Measurements from ENCODE around the gene ARPIN.
"Not testable (repeated sequence)": the region's sequence is repeated elsewhere in the genome, so short reads cannot be mapped to it uniquely, and the experiment has no call there.

The ARPIN gene

GRCh38 chr15:89912674-89913396, at the start of gene ARPIN:
TSS of gene ARPIN (minus strand) at chr15:89912952. CDS start at chr15:89912835, 117 bp downstream.
- peak; percentile 73 for DNase-seq

GRCh38 chr15:89958107-89958805, 45.5 kb upstream of the ARPIN start:
- DNase-seq: no peak

GRCh38 chr15:89955449-89955998, 42.8 kb upstream of the ARPIN start:
- not testable (repeated sequence) for DNase-seq

DNA sequence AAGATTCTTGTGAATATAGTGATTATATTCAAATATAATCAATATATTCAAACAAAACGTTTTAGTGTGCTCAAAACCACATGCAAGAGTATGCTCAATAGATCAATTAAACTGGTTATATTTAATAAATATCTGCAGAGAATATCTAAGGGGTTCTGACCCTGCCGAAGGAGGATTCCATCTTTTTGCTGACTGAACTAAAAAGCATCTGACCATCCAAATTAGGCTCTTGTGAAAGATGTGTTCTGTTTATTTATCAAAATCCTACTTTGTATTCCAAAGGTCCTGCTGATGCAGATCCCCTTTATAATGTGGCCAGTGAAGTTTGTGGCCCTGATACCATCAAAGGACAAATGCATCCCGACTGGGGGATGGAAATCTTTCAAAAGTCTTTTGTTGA, 41.8 kb upstream of the ARPIN start:
- DNase-seq: no peak

- no peak for DNase-seq
Observed at GRCh38 chr15:89948796-89949195, 36.0 kb upstream of the ARPIN start.

GRCh38 chr15:89947385-89947784, 34.6 kb upstream of the ARPIN start:
- DNase-seq: no peak

DNA sequence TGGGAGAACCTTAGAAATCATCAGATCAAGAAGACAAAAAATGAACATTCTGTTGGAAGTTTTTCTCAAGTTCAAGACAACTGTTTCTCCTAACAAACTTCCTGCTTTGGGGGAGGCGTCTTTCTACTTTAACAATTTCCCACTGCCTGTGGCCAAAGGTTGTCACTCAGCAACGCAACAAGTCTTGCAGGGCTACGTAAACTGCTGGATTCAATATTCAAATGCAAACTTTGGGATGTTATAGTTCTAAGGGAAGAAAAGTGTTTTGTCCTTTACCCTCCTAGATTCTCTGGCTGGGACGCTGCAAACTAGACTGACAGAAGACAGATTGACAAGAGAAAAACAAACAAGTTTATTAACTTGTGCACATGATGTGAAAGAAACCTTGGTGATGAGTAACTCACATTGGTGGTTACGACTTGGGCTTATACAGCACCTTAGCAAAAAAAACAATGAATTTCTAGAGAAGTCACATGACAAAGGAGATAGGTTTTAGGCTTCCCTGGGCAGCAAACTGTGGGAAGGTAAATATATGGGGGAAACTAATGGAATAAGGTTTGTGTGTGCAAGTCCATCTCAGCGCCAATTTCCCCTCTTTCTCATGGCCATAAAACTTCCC, 34.0 kb upstream of the ARPIN start:
- no peak for DNase-seq

DNA sequence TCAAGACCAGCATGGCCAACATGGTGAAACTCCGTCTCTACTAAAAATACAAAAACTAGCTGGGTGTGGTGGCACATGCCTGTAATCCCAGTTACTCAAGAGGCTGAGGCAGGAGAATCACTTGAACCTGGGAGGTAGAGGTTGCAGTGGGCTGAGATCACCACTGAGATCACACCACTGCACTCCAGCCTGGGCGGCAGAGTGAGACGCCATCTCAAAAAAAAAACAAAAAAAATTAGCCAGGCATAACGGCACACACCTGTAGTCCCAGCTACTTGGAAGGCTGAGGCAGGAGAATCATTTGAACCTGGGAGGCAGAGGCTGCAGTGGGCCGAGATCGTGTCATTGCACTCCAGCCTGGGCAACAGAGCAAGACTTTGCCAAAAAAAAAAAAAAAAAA, 31.0 kb upstream of the ARPIN start:
- DNase-seq: not testable (repeated sequence)

GRCh38 chr15:89939910-89940309, 27.2 kb upstream of the ARPIN start:
- DNase-seq: no peak

DNA sequence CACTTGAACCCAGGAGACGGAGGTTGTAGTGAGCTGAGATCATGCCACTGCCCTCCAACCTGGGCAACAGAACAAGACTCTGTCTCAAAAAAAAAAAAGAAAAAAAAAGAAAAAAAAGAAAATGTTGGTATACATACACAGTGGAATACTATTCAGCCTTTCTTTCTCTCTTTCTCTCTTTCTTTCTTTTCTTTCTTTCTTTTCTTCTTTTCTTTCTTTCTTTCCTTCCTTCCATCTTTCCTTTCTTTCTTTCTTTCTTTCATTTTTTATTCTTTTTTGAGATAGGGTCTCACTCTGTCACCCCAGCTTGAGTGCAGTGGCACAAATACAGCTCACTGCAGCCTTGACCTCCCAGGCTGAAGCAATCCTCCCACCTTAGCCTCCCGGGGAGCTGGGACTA, 26.6 kb upstream of the ARPIN start:
- DNase-seq: not testable (repeated sequence)

- no peak for DNase-seq
Observed at GRCh38 chr15:89937365-89938350, 24.9 kb upstream of the ARPIN start.

DNA sequence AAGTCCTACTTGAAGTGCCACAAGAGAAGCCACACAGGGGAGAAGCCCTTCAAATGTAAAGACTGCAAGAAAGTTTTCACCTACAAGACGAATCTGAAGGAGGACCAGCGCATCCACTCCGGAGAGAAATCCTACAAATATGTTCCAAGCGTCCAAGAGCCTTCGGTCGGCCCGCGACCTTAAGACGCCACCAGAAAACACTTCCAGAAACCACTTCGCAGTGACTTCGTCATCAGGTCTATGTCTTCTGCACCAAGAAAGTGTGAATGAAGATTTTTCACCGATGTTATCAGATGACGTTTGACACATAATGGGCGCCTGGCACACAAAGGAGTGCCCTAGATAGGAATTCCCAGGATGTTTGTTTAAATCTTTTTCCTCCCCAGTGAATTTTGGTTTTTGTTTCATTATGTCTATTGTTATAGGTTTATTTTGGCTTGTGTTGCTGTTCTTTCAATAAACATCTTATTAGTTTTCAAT, 24.1 kb upstream of the ARPIN start:
- no peak for DNase-seq

DNA sequence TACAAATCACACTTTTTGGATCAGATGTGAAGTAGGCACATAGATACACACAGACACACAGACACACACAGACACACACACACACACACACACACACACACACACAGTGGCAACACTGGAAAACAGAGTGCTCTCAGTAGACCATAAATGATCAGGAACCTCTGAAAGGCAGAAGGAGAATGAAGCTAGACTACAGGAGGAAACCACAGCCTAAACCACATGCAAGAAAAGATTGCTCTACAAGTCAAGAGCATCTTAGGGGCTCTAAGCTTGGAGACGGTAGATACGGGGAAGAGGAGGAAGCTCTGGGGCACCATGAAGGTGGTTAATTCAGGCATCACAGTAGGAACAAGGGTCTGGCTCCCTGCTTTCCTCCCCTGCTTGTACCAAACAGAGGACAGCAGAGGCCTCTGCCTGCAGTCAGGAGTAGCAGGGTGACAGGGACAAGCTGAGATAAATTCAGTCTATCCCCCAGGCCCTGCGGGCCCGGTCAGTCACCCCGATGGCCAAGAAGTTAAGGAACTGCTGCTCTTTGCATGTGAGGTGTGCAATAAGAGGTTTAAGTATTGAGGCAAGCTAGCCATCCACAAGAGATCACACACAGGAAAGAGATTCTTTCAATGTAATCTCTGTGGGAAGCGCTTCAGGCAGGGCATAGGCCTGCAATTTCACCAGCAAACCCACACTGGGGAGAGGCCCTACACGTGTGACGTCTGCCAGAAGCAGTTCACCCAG, 23.5 kb upstream of the ARPIN start:
- DNase-seq: no peak

DNA sequence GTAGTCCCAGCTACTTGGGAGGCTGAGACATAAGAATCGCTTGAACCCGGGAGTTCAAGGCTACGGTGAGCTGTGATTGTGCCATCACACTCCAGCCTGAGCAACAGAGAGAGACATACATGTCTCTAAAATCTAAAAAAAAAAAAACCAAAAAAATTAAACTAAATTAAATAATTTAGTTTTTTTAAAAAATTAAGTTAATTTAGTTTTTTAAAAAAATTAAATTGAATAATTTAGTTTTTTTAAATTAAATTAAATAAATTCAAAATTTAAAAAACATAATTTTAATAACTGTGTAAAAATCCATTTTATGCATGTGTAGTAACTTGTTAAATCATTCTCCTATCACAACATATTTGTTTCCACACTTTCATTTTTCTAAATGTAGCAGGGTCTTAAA, 20.1 kb upstream of the ARPIN start:
- no peak for DNase-seq

DNA sequence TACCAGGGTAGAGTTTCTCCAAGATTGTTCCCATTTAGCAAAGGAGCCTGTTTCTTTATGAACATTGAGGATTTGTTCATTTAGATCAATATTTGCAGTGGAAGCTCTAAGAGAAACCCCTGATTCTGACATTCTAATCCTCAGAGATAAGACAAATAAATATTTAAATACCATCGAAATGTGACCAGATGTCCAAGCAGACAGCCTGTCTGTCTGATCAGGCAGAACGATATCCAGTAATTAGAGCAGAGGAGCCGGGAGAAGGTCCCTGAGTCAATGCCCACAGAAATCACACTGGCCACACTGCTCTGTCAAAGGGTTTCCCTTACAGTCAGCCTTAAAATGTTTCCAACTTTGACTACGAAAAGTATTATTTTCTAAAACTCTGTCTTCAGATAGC, 15.7 kb upstream of the ARPIN start:
- DNase-seq: no peak

DNA sequence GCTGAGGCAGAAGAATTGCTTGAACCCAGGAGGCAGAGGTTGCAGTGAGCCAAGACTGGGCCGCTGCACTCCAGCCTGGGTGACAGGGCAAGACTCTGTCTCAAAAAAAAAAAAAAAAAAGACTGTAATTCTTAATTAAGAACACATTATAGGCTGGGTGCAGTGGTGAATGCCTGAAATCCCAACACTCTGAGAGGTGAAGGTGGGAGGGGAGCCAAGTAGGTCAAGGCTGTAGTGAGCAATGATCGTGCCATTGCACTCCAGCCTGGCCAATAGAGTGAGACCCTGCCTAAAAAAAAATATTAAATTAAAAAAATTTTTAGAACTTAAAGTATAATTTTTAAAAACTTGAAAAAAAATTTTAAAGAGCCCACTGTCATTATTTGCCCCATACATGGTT, 13.4 kb upstream of the ARPIN start:
- DNase-seq: no peak

- DNase-seq: no peak
Observed at GRCh38 chr15:89917442-89918101, 4.8 kb upstream of the ARPIN start.

DNA sequence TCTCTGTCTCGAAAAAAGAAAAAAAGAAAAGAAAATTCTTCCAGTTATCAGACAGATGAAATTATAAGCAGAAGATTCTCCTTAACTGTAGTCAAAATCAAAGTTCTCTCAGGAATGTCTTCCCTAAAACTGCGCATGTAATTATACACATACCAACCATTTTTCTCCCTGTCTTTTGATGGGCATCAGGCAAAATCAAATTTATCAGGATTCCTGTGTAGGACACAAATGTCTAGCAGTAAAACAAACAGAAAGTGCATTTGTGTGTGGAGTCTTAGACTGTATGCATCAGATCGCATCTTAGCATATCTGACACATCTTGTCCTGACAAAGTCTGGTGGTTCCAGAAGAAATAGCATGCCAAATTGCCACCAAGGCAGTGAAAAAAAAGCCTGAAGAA, 3.9 kb upstream of the ARPIN start:
- DNase-seq: no peak

DNA sequence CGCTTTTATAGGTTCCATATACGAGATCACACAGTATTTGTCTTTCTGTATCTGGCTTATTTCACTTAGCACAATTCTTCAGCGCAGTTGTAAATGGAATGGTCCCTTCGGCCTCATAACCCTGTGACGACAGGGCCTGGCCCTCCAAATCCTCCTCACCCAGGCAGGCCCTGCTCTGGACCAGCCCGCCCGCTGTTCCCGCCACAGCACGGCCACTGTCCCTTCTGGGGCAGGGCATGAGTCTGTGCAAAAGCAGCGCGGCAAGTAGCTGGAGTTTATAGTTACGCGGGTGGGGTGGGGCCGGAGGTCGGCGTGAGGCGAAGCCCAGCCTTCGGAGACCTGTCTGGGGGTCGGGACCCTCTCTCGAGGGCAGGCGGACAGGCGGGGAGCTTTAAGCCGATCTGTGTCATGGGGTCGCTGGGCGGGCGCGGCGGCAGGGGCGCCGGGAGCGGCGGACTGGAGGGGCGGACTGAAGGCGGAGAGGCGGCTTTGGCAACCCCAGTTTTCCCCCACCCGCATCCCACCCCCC, 543 bp downstream of the ARPIN start:
- peak; percentile 48 for DNase-seq

DNA sequence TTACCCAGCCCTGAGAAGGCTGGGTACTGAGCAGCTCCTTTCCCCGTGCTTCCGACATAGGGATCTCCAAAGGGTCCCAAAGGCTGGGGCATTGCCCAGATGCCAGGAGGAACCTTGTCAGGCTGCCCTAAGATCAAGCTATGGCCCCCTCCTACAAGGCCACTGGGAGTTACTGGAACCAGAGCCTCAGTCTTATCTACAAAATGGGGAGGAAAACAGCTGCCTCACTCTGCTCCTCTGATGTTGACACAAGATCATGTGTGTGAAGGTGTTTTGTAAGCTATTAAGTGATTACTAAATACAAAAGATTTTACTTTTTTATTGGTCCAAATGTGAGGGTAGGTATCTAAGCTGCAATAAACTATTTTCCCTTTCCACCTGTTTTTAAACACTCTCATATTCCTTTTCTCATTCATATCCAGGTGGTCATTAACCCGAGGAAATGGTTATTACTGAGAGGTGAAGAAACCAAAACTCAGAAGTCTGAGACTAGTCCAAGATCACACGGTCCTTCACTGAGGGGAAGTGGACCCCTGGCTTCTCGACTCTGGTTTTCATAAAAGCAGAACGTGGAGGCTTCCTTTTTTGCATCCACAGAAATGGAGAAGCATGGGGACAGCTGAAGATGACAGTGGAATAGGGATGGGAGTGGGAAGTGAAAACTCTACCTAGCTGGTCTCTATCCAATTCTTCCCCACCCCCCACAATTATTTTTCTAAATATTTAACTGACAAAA, 1.7 kb downstream of the ARPIN start:
- DNase-seq: no peak
